ENCODE measurements around the gene GPRIN2.
"Not testable (repeated sequence)": the region's sequence is repeated elsewhere in the genome, so short reads cannot be mapped to it uniquely, and the experiment has no call there.

Gene GPRIN2

GRCh38 chr10:46537309-46537708, 19.1 kb downstream of the GPRIN2 start:
- DNase-seq (ENCODE audit: low read depth) = no peak

GRCh38 chr10:46536781-46537180, 19.7 kb downstream of the GPRIN2 start:
- DNase-seq (ENCODE audit: low read depth) = no peak

- no peak for DNase-seq (ENCODE audit: low read depth)
Measured at GRCh38 chr10:46536171-46536570, 20.3 kb downstream of the GPRIN2 start.

- no peak for DNase-seq (ENCODE audit: low read depth)
Measured at GRCh38 chr10:46534828-46535524, 21.5 kb downstream of the GPRIN2 start.

GRCh38 chr10:46532256-46532655, 24.2 kb downstream of the GPRIN2 start:
- not testable (repeated sequence) for DNase-seq (ENCODE audit: low read depth)

GRCh38 chr10:46530249-46531186, 25.9 kb downstream of the GPRIN2 start:
- no peak for DNase-seq (ENCODE audit: low read depth)

GRCh38 chr10:46529742-46530141, 26.7 kb downstream of the GPRIN2 start:
- DNase-seq (ENCODE audit: low read depth) = not testable (repeated sequence)

- DNase-seq (ENCODE audit: low read depth) = no peak
Measured at GRCh38 chr10:46528675-46529615, 27.5 kb downstream of the GPRIN2 start.

- no peak for DNase-seq (ENCODE audit: low read depth)
Measured at GRCh38 chr10:46528171-46528671, 28.2 kb downstream of the GPRIN2 start.

GRCh38 chr10:46527241-46527811, 29.1 kb downstream of the GPRIN2 start:
- DNase-seq (ENCODE audit: low read depth) = no peak

GRCh38 chr10:46526682-46527038, 29.8 kb downstream of the GPRIN2 start:
- DNase-seq (ENCODE audit: low read depth) = no peak

- DNase-seq (ENCODE audit: low read depth) = no peak
Measured at GRCh38 chr10:46525824-46526681, 30.4 kb downstream of the GPRIN2 start.

GRCh38 chr10:46525177-46525823, 31.2 kb downstream of the GPRIN2 start:
- DNase-seq (ENCODE audit: low read depth) = no peak

GRCh38 chr10:46524472-46525176, 31.8 kb downstream of the GPRIN2 start:
- no peak for DNase-seq (ENCODE audit: low read depth)

- DNase-seq (ENCODE audit: low read depth) = no peak
Measured at GRCh38 chr10:46523962-46524471, 32.4 kb downstream of the GPRIN2 start.

- DNase-seq (ENCODE audit: low read depth) = no peak
Measured at GRCh38 chr10:46523119-46523961, 33.1 kb downstream of the GPRIN2 start.

- no peak for DNase-seq (ENCODE audit: low read depth)
Measured at GRCh38 chr10:46522295-46523118, 34.0 kb downstream of the GPRIN2 start.

All from CMK (cell line).